ENCODE data around the gene THSD4. TPM values are rescaled to one million over a fixed set of nuclear protein-coding genes. Genes with fewer than 3 reads are reported as not detected.

The THSD4 gene
- total and polyA plus RNA-seq, 5 donors from 2014 or later, result not detected

DNA sequence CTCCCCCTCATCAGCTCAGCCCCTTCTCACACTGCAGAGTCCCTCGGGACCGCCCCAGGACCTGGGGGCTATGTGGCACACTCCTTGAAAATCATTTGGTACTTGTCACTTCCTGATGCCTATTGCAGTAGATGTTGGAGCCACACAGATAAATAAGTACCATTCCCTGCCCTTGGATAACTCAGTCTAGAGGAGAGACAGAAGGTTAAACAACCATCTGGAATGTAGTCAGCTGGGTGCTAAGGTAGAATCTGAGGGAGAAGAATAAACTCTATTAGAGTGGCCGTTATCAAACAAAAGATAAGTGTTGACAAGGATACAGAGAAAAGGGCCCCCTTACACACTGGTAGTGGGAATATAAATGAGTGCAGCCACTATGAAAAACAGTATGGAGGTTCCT lies 582.8 kb downstream of the THSD4 start:
- peaks cover 34% of the 10 kb centered on the region for H3K27me3 Mint-ChIP-seq
- H3K36me3 ChIP-seq (ENCODE audit: control insufficient read depth, insufficient read depth, low read length), result no peaks in the 10 kb centered on the region
- DNase-seq, result no peak
- H3K4me1 Mint-ChIP-seq, result no peaks in the 10 kb centered on the region
- H3K36me3 Mint-ChIP-seq, result no peaks in the 10 kb centered on the region
- H3K4me3 ChIP-seq (ENCODE audit: low read depth, low read length), result no peak overlapping the region
- no peaks in the 10 kb centered on the region for H3K4me1 ChIP-seq (ENCODE audit: control insufficient read depth, insufficient read depth, low read length, poor library complexity, severe bottlenecking)
- no peak overlapping the region for H3K27ac ChIP-seq (ENCODE audit: insufficient read depth, low read length, poor library complexity, severe bottlenecking)
- H3K9me3 ChIP-seq (ENCODE audit: control insufficient read depth in 2 of 2, low read length in 2 of 2), result no peaks in the 10 kb centered on the region
- peaks cover 0 to 1% (median 0%) of the 10 kb centered on the region in 7 donors for H3K9me3 Mint-ChIP-seq
- no peak overlapping the region for H3K4me3 Mint-ChIP-seq
- peaks cover 8% of the 10 kb centered on the region for H3K27me3 ChIP-seq (ENCODE audit: control insufficient read depth, insufficient read depth, low read length)
- no peak for ATAC-seq (ENCODE audit: low read depth in 2 of 2)
- H3K27ac Mint-ChIP-seq, result no peak overlapping the region

DNA sequence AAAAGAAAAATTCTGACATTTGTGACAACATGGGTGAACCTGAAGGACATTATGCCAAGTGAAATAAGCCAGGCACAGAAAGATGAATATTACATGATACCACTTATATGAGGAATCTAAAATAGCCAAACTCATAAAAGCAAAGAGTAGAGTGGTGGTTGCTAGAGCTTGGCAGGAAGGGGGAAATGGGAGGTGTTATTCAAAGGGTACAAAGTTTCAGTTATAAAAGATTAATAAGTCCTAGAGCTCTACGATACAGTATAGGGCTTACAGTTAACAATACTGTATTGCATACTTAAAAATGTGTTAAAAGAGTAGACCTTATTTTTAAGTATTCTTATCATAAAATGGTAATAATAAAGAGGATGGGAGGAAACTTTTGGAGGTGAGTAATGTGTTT lies 583.5 kb downstream of the THSD4 start:
- no peak overlapping the region for H3K4me3 ChIP-seq (ENCODE audit: low read depth, low read length)
- Mint-ChIP-seq H3K36me3 (no peaks in the 10 kb centered on the region), H3K9me3 (peaks cover 0 to 1% (median 0%) of the 10 kb centered on the region in 7 donors), H3K4me3 (no peak overlapping the region), H3K27me3 (peaks cover 34% of the 10 kb centered on the region), H3K4me1 (no peaks in the 10 kb centered on the region), H3K27ac (no peak overlapping the region)
- H3K36me3 ChIP-seq (ENCODE audit: control insufficient read depth, insufficient read depth, low read length), result no peaks in the 10 kb centered on the region
- H3K9me3 ChIP-seq (ENCODE audit: control insufficient read depth in 2 of 2, low read length in 2 of 2), result no peaks in the 10 kb centered on the region
- H3K27me3 ChIP-seq (ENCODE audit: control insufficient read depth, insufficient read depth, low read length), result peaks cover 8% of the 10 kb centered on the region
- no peak for ATAC-seq (ENCODE audit: low read depth in 2 of 2)
- DNase-seq, result no peak
- H3K4me1 ChIP-seq (ENCODE audit: control insufficient read depth, insufficient read depth, low read length, poor library complexity, severe bottlenecking), result no peaks in the 10 kb centered on the region
- H3K27ac ChIP-seq (ENCODE audit: insufficient read depth, low read length, poor library complexity, severe bottlenecking), result no peak overlapping the region

DNA sequence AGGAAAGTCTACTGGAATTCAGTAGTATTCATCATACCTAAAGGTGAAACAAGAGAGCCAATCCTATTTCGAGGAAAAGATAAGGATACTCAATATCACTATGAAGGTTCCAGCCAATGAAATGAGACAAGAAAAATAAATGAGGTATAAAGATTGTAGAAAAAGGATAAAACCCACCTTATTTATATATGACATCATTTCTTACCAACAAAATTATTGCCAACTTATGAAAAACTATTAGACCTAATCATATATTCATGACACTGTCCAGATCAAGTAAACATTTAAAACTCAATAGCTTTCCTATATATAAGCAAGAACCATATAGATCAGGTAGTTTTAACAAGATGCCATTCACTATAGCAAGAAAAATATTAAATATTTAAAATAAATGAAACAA lies 584.7 kb downstream of the THSD4 start:
- H3K36me3 ChIP-seq (ENCODE audit: control insufficient read depth, insufficient read depth, low read length), result no peaks in the 10 kb centered on the region
- DNase-seq, result no peak
- no peaks in the 10 kb centered on the region for H3K4me1 ChIP-seq (ENCODE audit: control insufficient read depth, insufficient read depth, low read length, poor library complexity, severe bottlenecking)
- no peaks in the 10 kb centered on the region for H3K36me3 Mint-ChIP-seq
- peaks cover 8% of the 10 kb centered on the region for H3K27me3 ChIP-seq (ENCODE audit: control insufficient read depth, insufficient read depth, low read length)
- H3K9me3 Mint-ChIP-seq, result peaks cover 0 to 1% (median 0%) of the 10 kb centered on the region in 7 donors
- H3K4me3 ChIP-seq (ENCODE audit: low read depth, low read length), result no peak overlapping the region
- no peak for ATAC-seq (ENCODE audit: low read depth in 2 of 2)
- H3K27me3 Mint-ChIP-seq, result peaks cover 28% of the 10 kb centered on the region
- no peak overlapping the region for H3K27ac ChIP-seq (ENCODE audit: insufficient read depth, low read length, poor library complexity, severe bottlenecking)
- H3K9me3 ChIP-seq (ENCODE audit: control insufficient read depth in 2 of 2, low read length in 2 of 2), result no peaks in the 10 kb centered on the region
- no peaks in the 10 kb centered on the region for H3K4me1 Mint-ChIP-seq
- no peak overlapping the region for H3K27ac Mint-ChIP-seq
- H3K4me3 Mint-ChIP-seq, result no peak overlapping the region

DNA sequence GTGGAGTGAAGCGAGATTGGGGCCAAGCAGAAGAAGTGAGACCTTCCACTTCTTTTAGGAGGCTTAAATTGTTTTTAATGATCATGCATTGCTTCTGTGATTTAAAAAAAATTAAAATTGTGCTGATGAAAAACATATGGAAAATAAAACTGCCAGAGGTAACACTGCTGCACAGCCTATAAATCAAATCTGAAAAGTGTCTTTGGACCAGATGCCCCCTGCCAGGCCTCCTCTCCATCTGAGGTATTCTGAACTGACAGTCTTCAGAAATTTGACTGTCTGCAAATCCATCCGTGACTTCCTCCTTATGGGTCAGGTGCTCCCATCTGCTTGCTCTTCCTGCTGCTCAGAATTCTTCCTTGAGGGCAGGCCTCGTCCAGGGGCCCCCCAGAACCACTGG lies 586.5 kb downstream of the THSD4 start:
- no peak overlapping the region for H3K27ac Mint-ChIP-seq
- H3K27ac ChIP-seq (ENCODE audit: insufficient read depth, low read length, poor library complexity, severe bottlenecking), result no peak overlapping the region
- H3K27me3 ChIP-seq (ENCODE audit: control insufficient read depth, insufficient read depth, low read length), result peaks cover 4% of the 10 kb centered on the region
- no peaks in the 10 kb centered on the region for H3K4me1 ChIP-seq (ENCODE audit: control insufficient read depth, insufficient read depth, low read length, poor library complexity, severe bottlenecking)
- H3K4me3 Mint-ChIP-seq, result no peak overlapping the region
- no peaks in the 10 kb centered on the region for H3K36me3 Mint-ChIP-seq
- no peak for DNase-seq
- H3K9me3 Mint-ChIP-seq, result peaks cover 0 to 1% (median 0%) of the 10 kb centered on the region in 7 donors
- H3K4me3 ChIP-seq (ENCODE audit: low read depth, low read length), result no peak overlapping the region
- H3K9me3 ChIP-seq (ENCODE audit: control insufficient read depth in 2 of 2, low read length in 2 of 2), result no peaks in the 10 kb centered on the region
- H3K4me1 Mint-ChIP-seq, result no peaks in the 10 kb centered on the region
- peaks cover 19% of the 10 kb centered on the region for H3K27me3 Mint-ChIP-seq
- H3K36me3 ChIP-seq (ENCODE audit: control insufficient read depth, insufficient read depth, low read length), result no peaks in the 10 kb centered on the region
- no peak for ATAC-seq (ENCODE audit: low read depth in 2 of 2)

DNA sequence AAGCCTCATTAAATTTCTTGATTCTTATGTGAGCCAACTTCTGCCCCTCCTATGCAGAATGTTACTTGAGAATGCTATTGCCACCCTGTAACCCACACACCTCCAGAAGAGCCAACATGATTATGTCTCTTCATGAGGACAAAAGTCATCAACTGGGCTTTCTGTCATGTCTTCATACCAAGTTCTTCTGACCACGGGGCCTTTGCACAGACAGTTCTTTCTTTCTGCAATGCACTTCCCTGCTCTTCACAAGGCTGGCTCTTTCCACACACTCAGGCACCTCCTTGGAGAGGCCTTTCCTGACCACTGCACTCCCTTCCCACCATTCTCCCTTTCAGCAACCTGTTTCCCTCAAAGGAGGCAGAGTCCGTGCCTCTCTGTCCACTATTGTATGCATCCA lies 587.2 kb downstream of the THSD4 start:
- Mint-ChIP-seq H3K9me3 (no peaks in the 10 kb centered on the region), H3K4me3 (no peak overlapping the region), H3K36me3 (no peaks in the 10 kb centered on the region), H3K4me1 (no peaks in the 10 kb centered on the region), H3K27ac (no peak overlapping the region), H3K27me3 (peaks cover 13% of the 10 kb centered on the region)
- H3K27ac ChIP-seq (ENCODE audit: insufficient read depth, low read length, poor library complexity, severe bottlenecking), result no peak overlapping the region
- no peaks in the 10 kb centered on the region for H3K4me1 ChIP-seq (ENCODE audit: control insufficient read depth, insufficient read depth, low read length, poor library complexity, severe bottlenecking)
- ATAC-seq (ENCODE audit: low read depth in 2 of 2) (no peak), DNase-seq (no peak)
- no peak overlapping the region for H3K4me3 ChIP-seq (ENCODE audit: low read depth, low read length)
- H3K36me3 ChIP-seq (ENCODE audit: control insufficient read depth, insufficient read depth, low read length), result no peaks in the 10 kb centered on the region
- H3K9me3 ChIP-seq (ENCODE audit: control insufficient read depth in 2 of 2, low read length in 2 of 2), result no peaks in the 10 kb centered on the region
- H3K27me3 ChIP-seq (ENCODE audit: control insufficient read depth, insufficient read depth, low read length), result peaks cover 4% of the 10 kb centered on the region

DNA sequence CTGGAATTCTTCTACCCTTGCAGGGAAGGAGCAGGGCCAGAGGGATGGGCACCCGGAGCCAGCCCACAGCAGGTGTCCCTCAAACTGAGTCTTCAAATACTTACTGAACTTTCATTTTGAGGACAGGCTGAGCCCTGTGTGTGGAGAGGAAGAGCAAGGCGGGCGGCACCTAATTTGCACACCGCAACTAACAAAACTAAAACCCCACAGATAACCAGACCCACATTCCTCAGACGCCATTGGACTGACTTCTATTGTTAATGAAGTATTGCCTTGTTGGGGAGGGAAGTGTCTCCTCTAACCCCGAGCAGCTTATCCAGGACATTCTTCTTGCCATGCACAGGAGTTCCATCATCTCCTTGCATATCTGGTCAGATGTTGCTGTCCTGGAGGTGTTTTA lies 589.9 kb downstream of the THSD4 start:
- H3K27me3 ChIP-seq (ENCODE audit: control insufficient read depth, insufficient read depth, low read length), result peaks cover 8% of the 10 kb centered on the region
- H3K4me1 Mint-ChIP-seq, result no peaks in the 10 kb centered on the region
- H3K4me3 ChIP-seq (ENCODE audit: low read depth, low read length), result no peak overlapping the region
- H3K4me1 ChIP-seq (ENCODE audit: control insufficient read depth, insufficient read depth, low read length, poor library complexity, severe bottlenecking), result no peaks in the 10 kb centered on the region
- DNase-seq, result no peak
- no peaks in the 10 kb centered on the region for H3K36me3 ChIP-seq (ENCODE audit: control insufficient read depth, insufficient read depth, low read length)
- no peaks in the 10 kb centered on the region for H3K36me3 Mint-ChIP-seq
- no peaks in the 10 kb centered on the region for H3K9me3 ChIP-seq (ENCODE audit: control insufficient read depth in 2 of 2, low read length in 2 of 2)
- H3K27ac ChIP-seq (ENCODE audit: insufficient read depth, low read length, poor library complexity, severe bottlenecking), result no peak overlapping the region
- H3K4me3 Mint-ChIP-seq, result no peak overlapping the region
- H3K27me3 Mint-ChIP-seq, result peaks cover 11% of the 10 kb centered on the region
- no peak overlapping the region for H3K27ac Mint-ChIP-seq
- H3K9me3 Mint-ChIP-seq, result no peaks in the 10 kb centered on the region
- no peak for ATAC-seq (ENCODE audit: low read depth in 2 of 2)

DNA sequence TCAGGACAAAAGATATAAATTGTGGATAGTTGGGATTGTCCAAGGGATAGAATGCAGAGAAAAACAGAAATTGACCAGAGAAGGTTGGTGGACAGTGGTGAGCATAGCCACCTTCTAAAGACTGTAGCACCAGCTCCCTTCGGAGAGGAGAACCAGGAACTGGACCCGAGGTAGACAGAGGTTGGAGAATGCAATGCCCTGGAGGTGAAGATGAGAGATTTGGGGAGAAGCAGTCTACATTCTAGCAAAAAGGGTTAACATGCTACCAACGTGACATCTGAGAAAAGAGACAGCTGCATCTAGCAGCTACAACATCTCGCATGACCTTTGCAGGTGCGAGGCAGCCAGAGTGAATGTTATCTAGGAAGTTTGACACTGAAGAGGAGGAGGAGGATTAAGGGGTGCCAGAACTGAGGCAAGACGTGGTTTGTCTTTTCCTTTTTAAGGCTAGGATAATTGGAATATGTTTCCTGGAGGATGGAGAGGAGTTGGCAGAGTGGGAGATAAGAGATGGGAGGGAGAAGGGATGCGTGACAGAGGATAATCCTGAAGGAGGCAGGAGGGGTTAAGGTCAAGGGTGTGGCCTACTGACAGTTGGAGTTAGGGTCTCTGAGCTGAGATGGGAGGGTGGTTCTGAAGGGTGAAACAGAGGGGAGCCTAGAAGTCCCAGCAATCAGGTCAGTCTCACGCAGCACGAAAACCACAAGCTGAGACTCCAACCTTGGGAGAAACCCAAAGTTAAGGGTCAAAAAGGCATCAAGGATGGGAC lies 591.4 kb downstream of the THSD4 start:
- H3K4me3 Mint-ChIP-seq, result no peak overlapping the region
- no peaks in the 10 kb centered on the region for H3K36me3 Mint-ChIP-seq
- H3K9me3 ChIP-seq (ENCODE audit: control insufficient read depth in 2 of 2, low read length in 2 of 2), result no peaks in the 10 kb centered on the region
- peaks cover 11% of the 10 kb centered on the region for H3K27me3 Mint-ChIP-seq
- no peaks in the 10 kb centered on the region for H3K4me1 ChIP-seq (ENCODE audit: control insufficient read depth, insufficient read depth, low read length, poor library complexity, severe bottlenecking)
- DNase-seq (no peak), ATAC-seq (ENCODE audit: low read depth in 2 of 2) (no peak)
- no peak overlapping the region for H3K4me3 ChIP-seq (ENCODE audit: low read depth, low read length)
- H3K9me3 Mint-ChIP-seq, result no peaks in the 10 kb centered on the region
- no peaks in the 10 kb centered on the region for H3K36me3 ChIP-seq (ENCODE audit: control insufficient read depth, insufficient read depth, low read length)
- no peaks in the 10 kb centered on the region for H3K4me1 Mint-ChIP-seq
- H3K27me3 ChIP-seq (ENCODE audit: control insufficient read depth, insufficient read depth, low read length), result peaks cover 8% of the 10 kb centered on the region
- no peak overlapping the region for H3K27ac ChIP-seq (ENCODE audit: insufficient read depth, low read length, poor library complexity, severe bottlenecking)
- H3K27ac Mint-ChIP-seq, result no peak overlapping the region
